Astrocyte of the cerebellum (primary cell): ENCODE results near the gene HGF.

Experiments
- DNase-seq: peaks from one replicate; pipeline ENCODE4 v3.0.0-alpha.2; 2011; ENCODE audit warnings: low read depth
- H3K4me3 ChIP-seq: 2 replicates; pipeline ENCODE4 v1.5.1; 2011; ENCODE audit warnings: mild to moderate bottlenecking, low read depth, low read length, moderate library complexity
- in situ Hi-C: cut with HindIII; loops from 2 replicates; pipeline ENCODE4 v1.10.0; 2017; ENCODE audit warnings: low sequenced_read_pairs
- TF ChIP-seq, protein P1 (sequence below): IDR thresholded peaks from 2 replicates; pipeline ENCODE4 v1.5.1; 2012; ENCODE audit warnings: low read length, low read depth, moderate library complexity, mild to moderate bottlenecking; ENCODE audit errors: missing control alignments

The HGF gene

DNA sequence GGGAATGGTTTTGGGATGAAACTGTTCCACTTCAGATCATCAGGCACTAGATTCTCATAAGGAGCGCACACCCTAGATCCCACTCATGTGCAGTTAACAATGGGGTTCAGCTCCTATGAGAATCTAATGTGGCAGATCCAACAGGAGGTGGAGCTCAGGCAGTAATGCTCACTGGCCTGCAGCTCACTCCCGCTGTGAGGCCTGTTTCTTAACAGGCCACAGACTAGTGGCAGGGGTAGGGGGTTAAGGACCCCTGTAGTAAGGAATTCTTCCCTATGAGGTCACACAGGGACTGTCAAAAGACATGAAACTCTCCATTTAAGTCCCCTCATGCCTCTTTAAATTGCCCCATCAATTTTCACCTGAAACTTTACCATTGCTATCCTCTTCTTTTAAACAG is 8.0 kb downstream of the HGF start:
- no peak for DNase-seq
- no peak overlapping the region for H3K4me3 ChIP-seq
- TF ChIP-seq, protein P1, sequence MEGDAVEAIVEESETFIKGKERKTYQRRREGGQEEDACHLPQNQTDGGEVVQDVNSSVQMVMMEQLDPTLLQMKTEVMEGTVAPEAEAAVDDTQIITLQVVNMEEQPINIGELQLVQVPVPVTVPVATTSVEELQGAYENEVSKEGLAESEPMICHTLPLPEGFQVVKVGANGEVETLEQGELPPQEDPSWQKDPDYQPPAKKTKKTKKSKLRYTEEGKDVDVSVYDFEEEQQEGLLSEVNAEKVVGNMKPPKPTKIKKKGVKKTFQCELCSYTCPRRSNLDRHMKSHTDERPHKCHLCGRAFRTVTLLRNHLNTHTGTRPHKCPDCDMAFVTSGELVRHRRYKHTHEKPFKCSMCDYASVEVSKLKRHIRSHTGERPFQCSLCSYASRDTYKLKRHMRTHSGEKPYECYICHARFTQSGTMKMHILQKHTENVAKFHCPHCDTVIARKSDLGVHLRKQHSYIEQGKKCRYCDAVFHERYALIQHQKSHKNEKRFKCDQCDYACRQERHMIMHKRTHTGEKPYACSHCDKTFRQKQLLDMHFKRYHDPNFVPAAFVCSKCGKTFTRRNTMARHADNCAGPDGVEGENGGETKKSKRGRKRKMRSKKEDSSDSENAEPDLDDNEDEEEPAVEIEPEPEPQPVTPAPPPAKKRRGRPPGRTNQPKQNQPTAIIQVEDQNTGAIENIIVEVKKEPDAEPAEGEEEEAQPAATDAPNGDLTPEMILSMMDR, result no peak
- in situ Hi-C loops, result no loop called here

DNA sequence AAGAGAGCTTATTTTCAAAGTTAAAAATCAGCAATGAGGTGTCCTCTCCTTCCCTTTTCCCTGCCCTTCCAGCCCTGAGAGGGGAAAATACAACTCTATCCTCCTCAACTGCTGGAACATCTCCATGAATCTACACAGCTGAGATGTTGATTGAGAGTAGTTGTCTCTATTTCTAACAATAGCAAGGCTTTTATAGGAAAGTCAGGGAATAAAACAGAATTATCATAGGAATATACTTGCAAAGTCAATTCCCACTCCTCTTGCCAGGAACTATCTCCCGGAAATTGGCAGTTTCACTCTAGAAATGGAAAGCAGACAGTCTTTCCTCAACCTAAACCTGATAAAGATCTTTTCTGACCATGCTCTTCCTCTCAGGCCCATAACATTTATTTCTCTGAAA is 8.8 kb downstream of the HGF start:
- TF ChIP-seq, protein P1, result no peak

DNA sequence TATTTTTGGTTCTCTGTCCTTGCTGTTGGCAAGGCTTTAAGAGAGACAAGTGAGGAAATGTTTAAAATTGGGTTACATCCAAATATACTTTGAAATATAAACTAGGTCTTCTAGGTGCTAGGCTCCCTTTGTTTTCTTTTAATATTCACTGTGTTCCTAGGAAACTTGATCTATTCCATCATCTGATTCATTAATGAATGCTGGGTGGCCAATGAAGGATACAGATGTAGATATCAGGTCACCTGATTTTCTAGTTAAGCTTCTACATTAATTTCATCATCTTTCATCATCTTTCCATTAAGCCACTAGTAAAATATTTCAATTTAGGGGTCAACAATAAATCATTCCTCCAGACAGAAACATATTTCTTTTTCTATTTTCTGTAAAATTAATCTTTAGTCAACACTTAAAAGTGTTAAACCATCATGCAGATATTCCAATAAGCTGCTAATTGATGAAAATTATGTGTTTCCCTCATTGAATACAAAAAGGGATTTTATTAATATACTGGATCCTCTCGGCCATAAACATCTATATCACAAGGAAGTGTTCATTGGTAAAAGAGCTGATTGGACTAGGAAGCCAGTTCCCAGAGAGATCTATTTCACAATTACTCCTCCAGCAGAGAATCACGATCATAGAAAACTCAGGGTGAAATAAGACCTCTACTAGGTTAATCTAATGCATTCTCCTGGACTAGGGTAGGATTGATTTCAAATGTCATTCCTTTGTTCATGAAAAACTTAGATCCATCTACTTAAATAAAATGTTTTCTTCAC is 14.7 kb downstream of the HGF start:
- TF ChIP-seq, protein P1, result no peak
- no peak for DNase-seq
- no peak overlapping the region for H3K4me3 ChIP-seq
- in situ Hi-C loops, result loop anchor here (10.0 kb wide), 1 partner anchor 50 kb away; no protein-coding TSS in a partner anchor

More for the DNA sequence above, 8.8 kb downstream of the HGF start:
- no peak for DNase-seq
- in situ Hi-C loops, result no loop called here
- no peak overlapping the region for H3K4me3 ChIP-seq

DNA sequence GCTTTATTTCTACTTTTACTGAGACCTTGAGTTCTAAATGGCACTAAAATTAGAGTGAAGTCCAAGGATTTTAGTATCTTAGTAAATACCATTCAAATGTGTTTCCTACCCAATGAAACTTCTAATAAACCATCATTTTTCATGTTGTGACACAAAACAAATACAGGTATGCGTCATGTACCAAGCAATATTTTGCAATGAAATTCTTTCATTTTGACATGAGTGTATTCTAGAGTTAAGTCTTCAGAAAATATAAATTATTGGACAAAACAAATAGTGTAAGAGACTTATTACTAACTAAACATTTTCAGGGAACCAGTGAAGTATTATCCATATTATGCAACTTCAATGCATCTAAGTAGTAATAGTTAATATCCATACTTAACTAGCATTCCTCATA is 16.5 kb downstream of the HGF start:
- no peak for DNase-seq
- TF ChIP-seq, protein P1, result no peak
- in situ Hi-C loops, result loop anchor here (10.0 kb wide), 1 partner anchor 49 kb away; no protein-coding TSS in a partner anchor
- no peak overlapping the region for H3K4me3 ChIP-seq

DNA sequence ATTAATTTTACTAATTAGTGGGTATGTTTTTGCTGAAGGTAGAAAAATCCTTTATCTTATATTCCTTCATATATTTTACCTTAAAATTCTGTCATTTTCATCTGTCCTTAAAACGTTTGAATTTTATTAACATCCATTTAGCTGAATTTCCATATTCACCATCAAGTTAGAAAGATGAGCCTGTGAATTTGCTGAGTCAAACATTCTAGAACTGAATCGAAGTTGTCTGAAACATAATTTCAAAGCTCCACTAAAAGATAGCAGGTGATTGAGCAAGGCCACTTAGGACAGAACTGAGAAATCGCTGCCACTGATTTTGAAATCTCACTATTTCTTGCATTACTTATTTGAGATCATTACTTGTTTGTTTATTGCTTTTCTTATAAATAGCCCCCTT is 17.5 kb downstream of the HGF start:
- H3K4me3 ChIP-seq, result no peak overlapping the region
- in situ Hi-C loops, result loop anchor here (10.0 kb wide), 1 partner anchor 48 kb away; no protein-coding TSS in a partner anchor
- TF ChIP-seq, protein P1, result no peak
- DNase-seq, result no peak

DNA sequence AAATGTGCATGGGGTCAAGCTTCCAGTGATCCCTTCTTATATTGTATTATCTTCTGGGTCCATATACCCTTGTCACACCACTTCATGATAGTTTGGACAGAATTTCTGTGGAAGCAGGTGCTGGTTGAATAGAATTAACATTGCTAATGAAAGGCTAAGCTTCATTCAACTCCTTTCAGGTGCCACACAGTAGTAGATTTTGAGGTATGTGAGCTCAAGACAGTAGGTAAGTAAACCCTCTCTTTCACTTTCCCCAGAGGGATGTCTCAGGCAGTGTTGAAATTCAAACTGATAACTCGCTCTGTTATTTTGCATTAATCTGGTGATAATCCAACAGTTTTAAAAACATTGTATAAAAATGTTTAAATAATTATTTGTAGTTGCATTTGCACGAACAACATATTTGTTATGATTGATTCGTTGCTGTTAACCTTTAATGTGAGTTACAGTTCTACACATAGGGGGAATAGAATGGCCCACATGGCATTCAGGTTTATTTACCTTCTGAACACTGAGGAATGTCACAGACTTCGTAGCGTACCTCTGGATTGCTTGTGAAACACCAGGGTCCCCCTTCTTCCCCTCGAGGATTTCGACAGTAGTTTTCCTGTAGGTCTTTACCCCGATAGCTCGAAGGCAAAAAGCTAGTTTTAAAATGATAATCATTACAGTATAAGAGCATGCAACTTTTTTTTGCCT is 18.1 kb downstream of the HGF start:
- TF ChIP-seq, protein P1, result no peak
- no peak for DNase-seq
- in situ Hi-C loops, result loop anchor here (10.0 kb wide), 1 partner anchor 47 kb away; no protein-coding TSS in a partner anchor
- no peak overlapping the region for H3K4me3 ChIP-seq
